Retina (tissue), 1 donor: Measurements from ENCODE around the gene PDCD1.
A peak's percentile ranks its signal among the peaks of the same experiment; 100 is the strongest.
"Not testable (repeated sequence)": the region's sequence is repeated elsewhere in the genome, so short reads cannot be mapped to it uniquely, and the experiment has no call there.

ENCODE experiments used
- DNase-seq: peaks from one replicate; pipeline ENCODE4 v3.0.0-alpha.2; 2016

The PDCD1 gene

DNA sequence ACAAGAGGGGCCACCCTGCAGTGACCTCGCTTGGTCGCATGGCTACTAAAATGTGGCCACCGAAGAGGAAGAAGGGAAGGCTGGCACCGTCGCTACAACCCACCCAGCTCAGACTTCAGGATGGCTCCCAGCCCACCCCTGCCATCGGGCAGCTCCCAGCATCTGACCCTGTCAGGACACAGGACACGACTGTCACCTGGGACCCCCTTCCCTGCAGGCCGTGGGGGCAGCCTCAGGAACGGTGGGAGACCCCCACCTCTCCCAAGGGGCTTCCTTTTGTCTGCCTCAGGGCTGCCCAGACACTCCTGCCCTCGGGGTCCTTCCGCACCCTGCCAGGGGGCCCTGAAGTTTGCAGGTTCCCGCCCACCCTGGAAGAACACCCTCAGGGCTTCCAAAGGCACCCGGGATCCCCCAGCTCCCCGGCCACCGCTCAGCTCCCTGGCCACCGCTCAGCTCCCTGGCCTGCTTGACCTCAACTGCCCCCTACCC lies 18.5 kb upstream of the PDCD1 start:
- no peak for DNase-seq

DNA sequence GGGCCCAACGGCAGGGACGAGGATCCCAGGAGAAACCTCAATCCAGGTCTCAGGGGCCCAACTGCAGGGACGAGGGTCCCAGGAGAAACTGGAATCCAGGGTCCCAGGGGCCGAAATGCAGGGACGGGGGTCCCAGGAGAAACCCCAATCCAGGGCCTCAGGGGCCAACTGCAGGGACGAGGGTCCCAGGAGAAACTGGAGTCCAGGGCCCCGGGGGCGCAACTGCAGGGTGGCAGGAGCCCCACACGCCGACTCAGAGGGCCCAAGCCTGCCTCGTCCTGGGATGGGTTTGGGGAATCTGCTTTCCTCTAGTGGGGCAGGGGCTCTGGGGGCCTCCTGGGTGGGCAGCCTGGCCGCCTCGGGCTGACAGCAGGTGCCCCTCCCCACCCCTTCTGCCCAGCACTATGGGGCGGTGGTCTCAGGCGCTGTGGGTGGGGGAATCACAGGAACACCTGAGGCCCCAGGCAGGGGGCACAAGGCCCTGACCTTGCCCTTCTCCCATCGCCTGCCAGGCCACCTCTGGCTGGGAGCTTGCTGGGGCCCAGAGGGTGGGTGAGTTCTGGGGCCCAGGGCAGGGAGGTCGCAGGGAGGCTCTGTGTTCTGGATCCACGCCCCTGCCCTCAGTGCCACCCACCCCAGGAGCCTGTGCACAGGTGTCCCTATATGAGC lies 18.0 kb upstream of the PDCD1 start:
- DNase-seq, result no peak

DNA sequence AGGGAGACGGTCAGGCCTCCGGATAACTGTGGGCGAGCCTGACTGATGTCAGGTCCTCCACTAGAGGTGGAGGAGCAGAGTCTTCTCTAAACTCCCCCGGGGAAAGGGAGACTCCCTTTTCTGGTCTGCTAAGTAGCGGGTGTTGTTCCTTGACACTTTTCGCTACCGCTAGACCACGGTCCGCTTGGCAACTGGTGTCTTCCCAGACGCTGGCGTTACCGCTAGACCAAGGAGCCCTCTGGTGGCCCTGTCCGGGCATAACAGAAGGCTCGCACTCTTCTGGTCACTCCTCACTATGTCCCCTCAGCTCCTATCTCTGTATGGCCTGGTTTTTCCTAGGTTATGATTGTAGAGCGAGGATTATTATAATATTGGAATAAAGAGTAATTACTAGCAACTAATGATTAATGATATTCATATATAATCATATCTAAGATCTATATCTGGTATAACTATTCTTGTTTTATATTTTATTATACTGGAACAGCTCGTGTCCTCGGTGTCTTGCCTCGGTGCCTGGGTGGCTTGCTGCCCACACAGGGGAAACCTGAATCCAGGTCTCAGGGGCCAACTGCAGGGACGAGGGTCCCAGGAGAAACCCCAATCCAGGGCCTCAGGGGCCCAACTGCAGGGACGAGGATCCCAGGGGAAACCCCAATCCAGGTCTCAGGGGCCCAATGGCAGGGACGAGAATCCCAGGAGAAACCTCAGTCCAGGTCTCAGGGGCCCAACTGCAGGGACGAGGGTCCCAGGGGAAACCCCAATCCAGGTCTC lies 17.2 kb upstream of the PDCD1 start:
- not testable (repeated sequence) for DNase-seq

DNA sequence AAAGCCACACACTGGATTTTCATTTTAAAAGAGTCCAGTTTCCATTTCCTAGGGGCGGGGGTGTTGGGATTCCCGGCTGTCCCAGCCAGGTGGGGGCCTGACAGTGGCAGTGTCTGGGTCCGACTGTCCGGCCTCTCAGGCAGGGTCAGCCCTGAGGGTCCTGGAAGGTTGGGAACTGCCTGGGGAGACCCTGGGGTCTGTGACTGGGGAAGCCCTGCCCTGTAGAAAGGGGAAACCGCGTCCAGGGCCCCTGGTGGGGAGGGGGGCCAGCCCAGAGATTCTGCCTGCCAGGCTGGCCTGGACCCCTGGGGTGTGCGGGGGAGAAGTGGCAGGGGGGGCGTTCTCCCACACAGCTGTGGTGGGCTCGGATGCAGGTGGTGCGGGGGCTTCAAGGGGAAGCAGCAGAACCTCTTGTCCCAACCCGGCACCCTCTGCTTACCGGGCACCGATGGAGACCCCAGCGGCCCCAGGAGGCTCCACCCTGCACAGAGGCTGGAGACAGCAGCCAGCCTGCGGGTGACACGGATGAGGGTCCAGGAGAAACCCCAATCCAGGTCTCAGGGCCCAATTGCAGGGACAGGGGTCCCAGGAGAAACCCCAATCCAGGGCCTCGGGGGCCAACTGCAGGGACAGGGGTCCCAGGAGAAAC lies 15.7 kb upstream of the PDCD1 start:
- no peak for DNase-seq

DNA sequence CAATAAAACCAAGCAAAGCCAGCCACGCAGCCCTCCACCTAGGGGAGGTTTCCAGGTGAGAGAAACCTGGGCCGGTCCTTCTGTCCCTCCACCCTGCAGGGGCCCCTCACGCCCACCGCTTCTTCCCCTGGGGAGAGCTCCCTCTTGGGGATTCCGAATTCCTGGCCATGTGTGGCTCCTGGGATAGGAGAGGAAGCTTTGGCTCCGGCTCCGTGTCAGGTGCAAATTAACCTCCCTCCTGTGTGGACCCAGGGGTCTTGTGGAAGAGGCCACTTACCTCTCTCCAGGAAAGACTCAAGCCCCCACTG lies 15.1 kb upstream of the PDCD1 start:
- DNase-seq, result no peak

DNA sequence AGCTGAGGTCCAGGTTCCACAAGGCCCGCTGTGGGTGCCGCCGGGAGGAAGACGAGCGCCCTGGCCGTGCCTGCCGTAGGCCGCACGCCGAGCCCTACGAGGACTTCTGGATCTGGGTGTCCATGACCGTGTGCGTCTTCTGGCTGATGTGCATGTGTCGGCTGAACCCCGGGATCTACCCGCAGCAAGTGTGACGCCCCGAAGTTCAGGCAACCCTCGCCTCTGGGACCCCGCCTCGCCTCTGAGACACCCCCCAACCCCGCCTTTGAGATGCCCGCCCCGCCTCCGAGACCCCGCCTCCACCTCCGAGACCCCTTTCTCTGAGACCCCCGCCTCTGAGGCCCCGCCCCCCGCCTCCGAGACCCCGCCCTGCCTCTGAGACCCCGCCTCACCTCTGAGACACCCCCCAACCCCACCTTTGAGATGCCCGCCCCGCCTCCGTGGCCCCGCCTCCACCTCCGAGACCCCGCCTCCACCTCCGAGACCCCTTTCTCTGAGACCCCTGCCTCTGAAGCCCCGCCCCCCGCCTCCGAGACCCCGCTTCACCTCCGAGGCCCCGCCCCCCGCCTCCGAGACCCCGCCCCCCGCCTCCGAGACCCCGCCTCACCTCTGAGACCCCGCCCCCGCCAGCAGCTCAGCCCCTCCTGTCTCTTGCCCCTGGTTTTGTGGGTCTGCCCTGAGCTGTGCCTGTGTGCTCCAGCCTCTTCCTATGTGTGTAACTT lies 14.5 kb upstream of the PDCD1 start:
- DNase-seq, result no peak

DNA sequence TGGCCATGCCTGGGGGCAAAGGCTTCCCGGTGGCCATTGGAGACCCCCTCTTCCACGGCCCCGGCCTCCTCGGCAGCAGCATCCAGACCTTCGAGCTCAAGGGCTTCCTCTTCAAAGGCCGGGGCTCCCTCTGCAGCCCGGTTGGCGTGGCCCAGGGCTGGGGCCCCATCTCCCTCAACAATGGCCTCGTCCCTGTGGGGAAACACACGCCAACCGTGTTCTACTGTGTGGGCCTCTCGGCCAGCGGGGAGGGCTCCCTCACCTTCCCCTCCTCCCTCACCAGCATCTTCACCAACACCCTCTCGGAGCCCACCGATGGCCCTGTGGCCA lies 13.6 kb upstream of the PDCD1 start:
- no peak for DNase-seq

DNA sequence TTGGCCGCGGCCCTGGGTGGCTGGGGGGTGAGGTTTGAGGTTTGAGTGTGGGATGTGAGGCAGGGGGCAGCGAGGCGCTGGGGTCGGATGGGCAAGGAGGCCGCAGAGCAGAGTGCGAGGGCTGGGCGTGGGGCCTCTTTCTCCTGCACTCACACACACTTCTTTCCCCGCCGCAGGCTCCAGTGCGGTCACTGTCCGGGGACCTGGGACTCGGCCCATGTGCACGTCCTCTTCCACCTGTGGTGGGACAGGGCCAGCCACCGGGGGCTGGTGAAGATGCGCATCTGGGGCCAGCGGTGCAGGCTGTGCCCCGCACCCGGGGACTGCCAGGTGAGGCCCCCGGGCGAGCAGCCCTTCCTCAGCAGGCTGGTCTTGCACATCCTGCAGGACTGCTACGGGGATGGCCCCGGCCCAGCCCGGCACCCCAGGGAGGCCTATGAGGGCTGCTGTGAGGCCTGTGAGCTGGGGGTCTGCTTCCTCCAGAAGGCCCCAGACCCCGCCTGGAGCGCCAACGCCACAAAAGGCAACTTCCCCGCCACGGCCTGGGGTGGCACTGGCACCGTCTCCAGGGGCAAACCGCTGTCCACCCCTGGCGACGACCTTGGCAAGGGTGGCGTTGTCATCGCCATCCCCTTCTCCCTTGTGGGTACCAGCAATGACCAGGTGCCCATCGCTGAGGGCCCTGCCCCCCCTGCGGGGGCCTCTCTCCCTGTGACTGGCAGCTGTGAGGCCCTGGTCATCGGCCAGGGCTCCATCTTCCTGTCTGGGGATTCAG lies 13.0 kb upstream of the PDCD1 start:
- DNase-seq, result no peak

DNA sequence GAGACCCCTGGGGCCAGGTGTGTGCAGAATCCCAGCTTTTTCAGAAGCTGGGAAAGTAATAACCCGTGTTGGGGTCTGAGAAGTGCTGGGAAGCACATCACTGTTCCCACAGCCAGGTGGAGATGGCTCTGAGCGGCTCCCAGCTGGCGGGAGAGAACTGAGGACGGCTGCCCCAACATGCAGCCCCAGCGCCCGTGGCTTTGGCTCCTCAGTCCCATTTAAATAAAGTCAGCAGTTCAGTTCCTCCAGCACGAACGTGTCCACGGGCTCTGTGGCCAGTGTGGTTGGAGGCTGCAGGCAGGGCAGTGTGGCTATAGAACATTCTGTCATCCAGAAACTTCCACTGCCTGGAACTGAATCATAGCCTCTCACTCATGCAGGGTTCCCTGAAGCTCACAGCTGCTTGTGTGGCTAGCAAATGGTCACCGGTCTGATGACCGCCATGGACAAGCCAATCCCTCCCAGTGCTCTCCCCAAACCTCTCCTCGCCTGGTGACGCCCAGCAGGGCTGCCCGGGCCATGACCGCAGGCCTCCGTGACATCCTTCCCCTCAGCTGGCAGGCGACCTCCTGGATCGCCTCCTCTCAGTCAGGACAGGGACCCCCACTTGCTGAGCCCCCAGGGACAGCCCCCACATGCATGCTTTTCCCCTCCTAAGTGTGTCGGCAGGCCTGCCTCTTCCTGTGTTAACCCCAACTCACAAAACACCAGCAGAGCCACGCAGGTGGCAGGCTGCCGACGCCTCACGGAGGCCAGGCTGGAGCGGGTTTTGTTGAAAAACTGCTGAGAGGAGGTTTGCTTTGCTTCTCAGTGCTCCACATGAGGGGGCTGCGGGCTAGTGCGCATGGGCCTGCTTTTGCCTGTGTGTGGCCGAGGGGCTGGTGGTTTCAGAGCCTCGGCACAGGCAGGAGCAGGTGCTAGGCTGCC lies 12.2 kb upstream of the PDCD1 start:
- DNase-seq, result no peak

DNA sequence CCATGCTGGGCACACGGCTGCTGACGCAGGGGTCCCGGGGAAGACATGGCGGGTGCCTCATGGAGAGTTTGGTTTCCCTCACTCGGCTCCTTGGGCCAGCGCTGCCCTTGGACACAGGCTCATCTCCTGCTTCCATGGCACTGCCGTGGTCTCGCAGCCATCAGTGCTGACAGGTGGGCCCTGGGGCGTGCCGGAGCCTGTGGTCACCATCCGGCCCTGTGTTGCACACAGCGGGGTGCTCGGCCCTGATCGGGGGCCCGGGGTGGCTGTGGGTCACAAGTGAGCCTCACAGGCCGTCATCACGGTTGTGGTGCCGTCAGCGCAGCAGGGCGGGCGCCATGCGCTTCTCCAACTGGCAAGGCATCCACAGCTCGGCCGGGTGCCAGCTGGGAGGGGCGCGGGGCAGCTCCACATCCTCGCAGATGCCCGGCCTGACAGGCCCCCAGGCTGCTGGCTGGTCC lies 11.4 kb upstream of the PDCD1 start:
- DNase-seq, result no peak

DNA sequence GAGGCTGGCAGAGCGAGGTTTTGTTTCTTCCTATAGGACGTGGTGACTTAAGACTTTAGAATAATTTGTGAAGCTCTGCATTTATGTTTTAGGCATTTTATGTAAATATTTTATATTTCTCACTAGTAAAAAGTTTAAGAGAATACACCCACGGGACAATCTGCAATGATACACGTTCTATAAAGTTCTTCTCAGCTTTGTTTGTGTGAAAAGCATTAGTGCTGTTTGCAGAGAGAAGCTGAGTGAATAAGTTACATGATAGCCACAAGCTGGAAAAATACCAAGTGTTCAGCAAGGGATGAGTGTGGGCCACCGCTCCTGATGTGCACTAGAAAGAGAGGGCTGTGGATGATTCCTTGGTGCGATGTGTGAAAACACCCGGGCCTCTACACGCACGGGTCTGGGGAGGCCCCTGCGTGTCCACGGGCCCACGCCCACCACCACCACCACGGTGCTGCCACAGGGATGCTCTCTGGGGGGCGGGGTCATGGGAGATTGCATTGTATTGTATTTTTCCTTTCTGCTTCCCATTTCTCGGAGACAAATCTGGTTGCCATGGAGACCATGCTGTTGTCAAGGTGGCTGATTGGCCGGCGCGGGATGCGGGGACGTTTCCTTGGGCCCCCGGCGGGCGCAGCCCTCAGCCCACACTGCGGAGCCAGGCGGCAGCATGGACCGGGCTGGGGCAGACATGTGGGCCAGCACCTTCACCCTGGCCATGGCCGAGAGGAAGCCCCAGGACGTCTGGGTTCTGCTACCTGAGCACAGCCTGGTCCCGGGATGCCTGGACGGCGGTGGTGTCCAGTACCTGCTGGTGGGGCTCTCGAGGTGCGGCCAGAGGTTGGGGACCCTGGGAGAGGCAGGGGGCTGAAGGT lies 10.6 kb upstream of the PDCD1 start, which contains the start of gene RTP5:
RTP5 (plus strand) TSS at position 643 of the 875 bp plus-strand sequence; CDS start at position 671, 28 bp downstream.
- no peak for DNase-seq

DNA sequence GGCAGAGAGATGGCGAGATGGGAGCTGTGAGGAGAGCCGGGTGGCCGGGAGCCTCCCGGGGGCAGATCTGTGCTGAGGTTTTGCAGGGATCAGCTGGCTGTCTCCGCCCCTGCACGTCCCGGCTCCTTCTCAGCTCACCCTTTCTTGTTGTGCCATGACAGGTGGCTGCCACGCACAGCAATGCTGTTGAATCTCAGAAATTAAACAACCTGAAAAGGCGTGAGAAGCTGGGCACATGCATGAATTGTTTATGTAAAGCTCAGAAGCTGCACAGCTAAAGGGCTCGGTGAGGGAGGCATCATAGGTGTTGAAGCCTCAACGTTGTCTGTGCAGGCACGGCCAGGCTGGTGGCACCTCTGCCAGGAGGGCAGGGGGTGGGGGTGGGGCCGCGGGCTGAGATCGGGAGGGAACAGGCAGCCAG lies 10.0 kb upstream of the PDCD1 start:
- no peak for DNase-seq

DNA sequence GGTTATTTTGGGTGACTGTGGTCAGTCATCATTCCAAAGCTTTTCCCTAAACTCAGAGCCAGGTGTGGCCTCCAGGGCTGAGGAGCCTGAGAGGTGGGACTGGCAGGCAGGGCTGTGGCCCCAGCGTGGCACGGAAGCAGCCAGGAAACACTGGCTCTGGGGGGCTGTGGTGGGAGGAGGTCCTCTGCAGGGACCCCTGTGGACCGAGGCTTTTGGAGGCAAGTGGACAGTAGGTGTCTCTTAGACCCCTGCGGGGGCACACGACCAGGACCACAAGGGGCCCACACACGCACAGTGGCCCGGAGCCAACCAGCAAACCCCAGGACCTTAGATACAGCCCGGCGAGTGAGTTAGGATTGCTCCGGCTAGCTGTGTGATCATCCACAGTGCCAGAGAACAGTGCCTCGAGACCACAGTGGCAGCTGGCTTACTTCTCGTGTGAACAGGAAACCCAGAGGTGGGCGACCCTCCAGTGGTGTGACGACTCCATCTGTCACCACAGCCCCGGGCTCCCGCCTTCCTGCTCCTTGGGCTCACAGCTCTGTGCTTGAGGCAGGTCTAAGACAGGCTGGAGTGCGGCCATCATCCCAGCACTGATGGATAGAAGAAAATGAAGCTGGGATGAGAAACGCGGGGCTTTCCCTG lies 9.2 kb upstream of the PDCD1 start:
- DNase-seq, result peak; percentile 58

DNA sequence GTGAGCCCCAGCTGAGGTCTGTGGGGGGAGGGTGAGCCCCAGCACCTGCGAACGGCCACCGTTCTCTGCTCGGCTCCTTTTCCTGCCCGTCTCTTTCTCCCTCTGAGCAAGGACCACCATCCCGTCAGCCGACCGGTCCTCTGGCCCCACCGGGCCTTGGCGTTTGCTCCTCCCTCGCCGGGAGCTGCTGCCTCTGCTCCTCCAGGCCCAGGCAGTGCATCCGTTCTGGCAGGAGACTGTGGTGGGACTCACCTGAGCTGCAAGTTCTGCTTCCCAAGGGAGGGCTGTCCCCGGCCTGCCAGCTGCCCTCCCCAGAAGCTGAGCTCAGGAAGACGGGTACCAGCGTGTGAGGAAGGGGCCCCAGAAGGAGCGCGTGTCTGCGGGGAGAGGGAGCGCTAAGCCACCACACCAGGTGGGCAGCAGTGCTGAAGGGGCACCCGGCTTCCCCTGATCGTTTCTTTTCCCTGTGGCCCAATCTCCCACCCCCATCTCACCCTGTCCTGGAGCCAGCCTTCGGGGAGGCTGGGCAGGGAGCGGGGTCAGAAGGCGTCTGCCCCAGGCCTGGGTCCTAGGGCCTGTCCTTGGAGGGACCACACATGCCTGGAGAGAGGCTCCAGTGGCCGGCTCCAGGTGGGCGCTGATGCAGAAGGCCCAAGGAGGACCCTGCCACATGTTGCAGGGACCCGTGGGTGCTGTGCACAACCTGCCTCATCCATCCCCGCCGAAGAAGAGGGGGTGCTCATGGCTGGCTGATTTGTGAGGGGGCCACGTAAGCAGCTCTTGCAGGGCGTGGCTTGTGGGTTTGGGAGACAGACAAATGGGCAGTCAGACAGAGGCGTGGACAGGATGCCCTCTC lies 8.3 kb upstream of the PDCD1 start:
- DNase-seq, result no peak

DNA sequence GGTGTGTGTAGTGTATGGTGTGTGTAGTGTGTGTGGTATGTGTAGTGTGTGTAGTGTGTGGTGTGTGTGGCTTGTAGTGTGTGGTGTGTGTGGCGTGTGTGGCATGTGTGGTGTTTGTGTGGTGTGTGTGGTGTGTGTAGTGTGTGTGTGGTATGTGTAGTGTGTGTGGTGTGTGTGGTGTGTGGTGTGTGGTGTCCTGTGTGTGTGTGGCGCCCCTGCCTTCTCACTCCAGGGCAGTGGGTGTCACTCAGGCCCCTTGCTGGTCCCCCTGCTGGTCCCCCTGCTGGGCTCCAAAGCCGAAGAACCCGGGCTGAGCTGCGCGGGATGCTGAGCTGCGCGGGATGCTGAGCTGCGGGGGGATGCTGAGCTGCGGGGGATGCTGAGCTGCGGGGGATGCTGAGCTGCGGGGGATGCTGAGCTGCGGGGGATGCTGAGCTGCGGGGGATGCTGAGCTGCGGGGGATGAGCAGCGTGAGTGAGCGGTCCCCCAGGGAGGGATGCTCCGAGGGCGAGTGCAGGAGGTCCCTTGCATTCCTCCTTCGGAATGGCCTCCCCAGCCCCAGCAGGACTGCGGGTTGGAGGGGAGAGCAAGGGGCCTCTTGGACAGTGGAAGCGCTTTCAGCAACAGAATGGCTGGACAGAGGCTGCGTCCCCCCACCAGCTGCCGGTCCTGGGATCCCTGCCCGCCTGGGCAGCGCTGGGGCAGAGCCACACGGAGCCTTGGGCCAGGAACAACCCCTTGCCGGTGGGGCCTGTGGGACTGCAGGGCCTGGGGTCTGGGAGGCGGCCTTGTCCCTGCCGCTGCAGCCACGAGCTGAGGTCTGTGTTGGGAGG lies 7.5 kb upstream of the PDCD1 start:
- peak; percentile 73 for DNase-seq

DNA sequence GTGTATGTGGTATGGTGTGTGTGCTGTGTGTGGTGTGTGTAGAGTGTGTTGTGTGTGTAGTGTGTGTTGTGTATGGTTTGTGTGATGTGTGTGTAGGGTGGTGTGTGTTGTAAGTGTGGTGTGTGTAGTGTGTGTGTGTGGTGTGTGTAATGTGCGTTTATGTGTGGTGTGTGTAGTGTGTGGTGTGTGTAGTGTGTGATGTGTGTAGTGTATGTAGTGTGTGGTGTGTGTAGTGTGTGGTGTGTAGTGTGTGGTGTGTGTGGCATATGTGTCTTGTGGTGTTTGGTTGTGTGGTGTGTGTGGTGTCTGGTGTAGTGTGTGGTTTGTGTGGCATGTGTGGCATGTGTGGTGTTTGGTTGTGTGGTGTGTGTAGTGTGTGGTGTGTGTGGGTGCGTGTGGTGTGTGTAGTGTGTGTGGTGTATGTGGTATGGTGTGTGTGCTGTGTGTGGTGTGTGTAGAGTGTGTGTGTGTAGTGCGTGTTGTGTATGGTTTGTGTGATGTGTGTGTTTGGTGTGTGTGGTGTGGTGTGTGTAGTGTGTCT lies 6.8 kb upstream of the PDCD1 start:
- DNase-seq, result no peak

DNA sequence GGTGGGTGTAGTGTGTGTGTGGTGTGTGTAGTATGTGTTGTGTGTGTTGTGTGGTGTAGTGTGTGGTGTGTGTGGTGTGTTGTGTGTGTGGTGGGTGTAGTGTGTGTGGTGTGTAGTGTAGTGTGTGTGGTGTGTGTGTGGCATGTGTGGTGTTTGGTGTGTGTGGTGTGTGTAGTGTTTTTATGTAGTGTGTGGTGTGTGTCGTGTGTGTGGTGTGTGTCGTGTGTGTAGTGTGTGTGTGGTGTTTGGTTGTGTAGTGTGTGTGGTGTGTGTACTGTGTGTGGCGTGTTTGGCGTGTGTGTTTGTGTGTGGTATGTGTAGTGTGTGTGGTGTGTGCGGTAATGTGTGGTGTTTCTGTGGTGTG lies 6.1 kb upstream of the PDCD1 start:
- DNase-seq, result no peak
